Measurements from ENCODE around the gene AGAP4.
"Not testable (repeated sequence)": the region's sequence is repeated elsewhere in the genome, so short reads cannot be mapped to it uniquely, and the experiment has no call there.

AGAP4 gene

DNA sequence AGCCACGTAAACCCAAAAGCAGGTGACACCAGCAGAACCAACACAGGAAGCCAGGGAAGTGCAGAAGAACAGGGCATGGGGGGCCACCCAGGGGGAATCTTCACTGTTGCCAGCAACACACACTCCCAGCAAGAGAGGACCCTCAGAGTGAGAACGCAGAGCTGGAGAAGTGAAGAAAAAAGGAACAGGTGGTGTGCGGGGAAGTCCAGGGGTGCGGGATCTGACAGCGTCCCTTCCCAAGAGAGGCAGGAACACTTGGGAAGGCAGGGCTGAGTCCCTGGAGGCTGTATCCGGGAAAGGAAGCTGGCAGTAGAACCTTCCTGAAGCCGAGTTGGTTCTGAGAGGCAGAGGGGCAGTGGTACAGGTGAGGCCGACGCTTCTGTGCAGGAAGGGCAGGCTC is 27.7 kb downstream of the AGAP4 start:
- TF ChIP-seq, protein P1, sequence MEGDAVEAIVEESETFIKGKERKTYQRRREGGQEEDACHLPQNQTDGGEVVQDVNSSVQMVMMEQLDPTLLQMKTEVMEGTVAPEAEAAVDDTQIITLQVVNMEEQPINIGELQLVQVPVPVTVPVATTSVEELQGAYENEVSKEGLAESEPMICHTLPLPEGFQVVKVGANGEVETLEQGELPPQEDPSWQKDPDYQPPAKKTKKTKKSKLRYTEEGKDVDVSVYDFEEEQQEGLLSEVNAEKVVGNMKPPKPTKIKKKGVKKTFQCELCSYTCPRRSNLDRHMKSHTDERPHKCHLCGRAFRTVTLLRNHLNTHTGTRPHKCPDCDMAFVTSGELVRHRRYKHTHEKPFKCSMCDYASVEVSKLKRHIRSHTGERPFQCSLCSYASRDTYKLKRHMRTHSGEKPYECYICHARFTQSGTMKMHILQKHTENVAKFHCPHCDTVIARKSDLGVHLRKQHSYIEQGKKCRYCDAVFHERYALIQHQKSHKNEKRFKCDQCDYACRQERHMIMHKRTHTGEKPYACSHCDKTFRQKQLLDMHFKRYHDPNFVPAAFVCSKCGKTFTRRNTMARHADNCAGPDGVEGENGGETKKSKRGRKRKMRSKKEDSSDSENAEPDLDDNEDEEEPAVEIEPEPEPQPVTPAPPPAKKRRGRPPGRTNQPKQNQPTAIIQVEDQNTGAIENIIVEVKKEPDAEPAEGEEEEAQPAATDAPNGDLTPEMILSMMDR (IDR thresholded peaks at IDR 0.05; ENCODE audit: low read depth, low read length) = no peak
- no peaks in the 10 kb centered on the region for H3K27me3 ChIP-seq (ENCODE audit: insufficient read depth, low read depth, severe bottlenecking)
- DNase-seq = no peak
- no peaks in the 10 kb centered on the region for H3K9me3 ChIP-seq (ENCODE audit: severe bottlenecking)
- H3K4me3 ChIP-seq (ENCODE audit: low read depth, low read length) = no peak overlapping the region
- H3K36me3 ChIP-seq = no peaks in the 10 kb centered on the region
- H3K27ac ChIP-seq = no peak overlapping the region

GRCh38 chr10:45817912-45818311 is 29.4 kb downstream of the AGAP4 start:
- H3K27me3 ChIP-seq (ENCODE audit: insufficient read depth, low read depth, severe bottlenecking) = no peaks in the 10 kb centered on the region
- DNase-seq = no peak
- no peaks in the 10 kb centered on the region for H3K36me3 ChIP-seq
- no peaks in the 10 kb centered on the region for H3K9me3 ChIP-seq (ENCODE audit: severe bottlenecking)
- TF ChIP-seq, protein P1 (IDR thresholded peaks at IDR 0.05; ENCODE audit: low read depth, low read length) = no peak
- no peak overlapping the region for H3K27ac ChIP-seq
- H3K4me3 ChIP-seq (ENCODE audit: low read depth, low read length) = no peak overlapping the region

DNA sequence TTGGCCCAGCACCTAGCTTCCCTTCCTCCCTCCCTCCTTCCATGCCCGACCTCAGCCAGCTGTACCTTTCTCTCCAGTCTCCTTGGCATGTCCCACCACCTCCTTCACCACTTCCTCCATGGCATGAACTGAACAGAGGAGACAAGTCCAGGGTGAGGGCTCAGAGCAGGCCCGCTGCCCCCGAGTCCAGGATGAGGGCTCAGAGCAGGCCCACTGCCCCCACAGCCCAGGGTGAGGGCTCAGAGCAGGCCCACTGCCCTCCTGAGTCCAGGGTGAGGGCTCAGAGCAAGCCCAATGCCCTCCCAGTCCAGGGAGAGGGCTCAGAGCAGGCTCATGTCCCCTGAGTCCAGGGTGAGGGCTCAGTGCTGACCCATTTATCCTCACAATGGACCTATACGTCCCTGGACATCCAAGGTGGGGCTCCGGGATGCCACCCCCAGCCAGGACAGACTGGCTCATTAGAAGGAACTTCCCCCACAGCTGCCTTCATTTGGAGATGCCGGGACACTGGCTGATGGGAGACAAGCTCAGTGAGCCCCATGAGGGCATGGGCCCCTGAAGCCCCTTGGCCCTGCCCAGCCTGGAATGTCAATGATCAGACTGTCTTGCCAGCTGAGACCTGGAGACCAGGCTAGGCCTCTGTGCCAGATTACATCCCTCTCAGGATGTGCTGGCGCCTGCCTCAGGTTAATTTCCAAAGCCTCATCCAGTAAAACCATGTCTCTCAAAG is 30.0 kb downstream of the AGAP4 start:
- Histone ChIP-seq H3K27ac (no peak overlapping the region), H3K4me3 (ENCODE audit: low read depth, low read length) (no peak overlapping the region), H3K27me3 (ENCODE audit: insufficient read depth, low read depth, severe bottlenecking) (no peaks in the 10 kb centered on the region), H3K36me3 (no peaks in the 10 kb centered on the region), H3K9me3 (ENCODE audit: severe bottlenecking) (no peaks in the 10 kb centered on the region)
- no peak for DNase-seq
- TF ChIP-seq, protein P1 (IDR thresholded peaks at IDR 0.05; ENCODE audit: low read depth, low read length) = no peak

DNA sequence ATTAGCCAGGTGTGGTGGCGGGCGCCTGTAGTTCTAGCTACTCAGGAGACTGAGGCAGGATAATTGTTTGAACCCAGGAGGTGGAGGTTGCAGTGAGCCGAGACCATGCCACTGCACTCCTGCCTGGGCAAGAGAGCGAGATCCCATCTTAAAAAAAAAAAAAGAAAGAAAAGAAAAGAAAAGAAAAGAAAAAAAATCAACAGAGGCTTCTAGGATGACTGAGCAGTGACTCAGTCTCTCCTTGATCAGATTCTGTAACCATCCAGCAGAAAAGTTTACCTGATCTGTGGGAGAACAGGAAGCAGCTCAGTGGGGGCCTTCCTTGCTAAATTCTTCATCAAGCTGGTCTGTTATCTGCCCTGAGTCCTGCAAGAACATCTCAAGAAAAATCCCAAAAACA is 33.2 kb downstream of the AGAP4 start:
- DNase-seq; H3K9me3 ChIP-seq (ENCODE audit: severe bottlenecking); H3K27me3 ChIP-seq (ENCODE audit: insufficient read depth, low read depth, severe bottlenecking); H3K27ac ChIP-seq; H3K36me3 ChIP-seq; H3K4me3 ChIP-seq (ENCODE audit: low read depth, low read length): not testable (repeated sequence)

- H3K9me3 ChIP-seq (ENCODE audit: severe bottlenecking); H3K4me3 ChIP-seq (ENCODE audit: low read depth, low read length); H3K27me3 ChIP-seq (ENCODE audit: insufficient read depth, low read depth, severe bottlenecking); DNase-seq; H3K27ac ChIP-seq; H3K36me3 ChIP-seq: not testable (repeated sequence)
These were observed 34.3 kb downstream of the AGAP4 start for GRCh38 chr10:45812959-45813358.

GRCh38 chr10:45811075-45811474 is 36.2 kb downstream of the AGAP4 start:
- Histone ChIP-seq H3K27me3 (ENCODE audit: insufficient read depth, low read depth, severe bottlenecking) (no peaks in the 10 kb centered on the region), H3K4me3 (ENCODE audit: low read depth, low read length) (no peak overlapping the region), H3K36me3 (no peaks in the 10 kb centered on the region), H3K27ac (no peak overlapping the region), H3K9me3 (ENCODE audit: severe bottlenecking) (no peaks in the 10 kb centered on the region)
- no peak for DNase-seq
- TF ChIP-seq, protein P1 (IDR thresholded peaks at IDR 0.05; ENCODE audit: low read depth, low read length) = no peak

GRCh38 chr10:45809837-45810236 is 37.5 kb downstream of the AGAP4 start:
- peak; percentile 49 for DNase-seq
- no peak overlapping the region for H3K27ac ChIP-seq
- no peaks in the 10 kb centered on the region for H3K27me3 ChIP-seq (ENCODE audit: insufficient read depth, low read depth, severe bottlenecking)
- TF ChIP-seq, protein P1 (IDR thresholded peaks at IDR 0.05; ENCODE audit: low read depth, low read length) = peak; percentile 29; the same call in 1 of the 2 replicates
- H3K36me3 ChIP-seq = no peaks in the 10 kb centered on the region
- no peaks in the 10 kb centered on the region for H3K9me3 ChIP-seq (ENCODE audit: severe bottlenecking)
- no peak overlapping the region for H3K4me3 ChIP-seq (ENCODE audit: low read depth, low read length)

GRCh38 chr10:45804996-45805395 is 42.3 kb downstream of the AGAP4 start:
- not testable (repeated sequence) for H3K9me3 ChIP-seq (ENCODE audit: severe bottlenecking); H3K27me3 ChIP-seq (ENCODE audit: insufficient read depth, low read depth, severe bottlenecking); H3K27ac ChIP-seq; DNase-seq; H3K36me3 ChIP-seq; H3K4me3 ChIP-seq (ENCODE audit: low read depth, low read length)

GRCh38 chr10:45803060-45804010 is 44.0 kb downstream of the AGAP4 start:
- H3K27me3 ChIP-seq (ENCODE audit: insufficient read depth, low read depth, severe bottlenecking); H3K9me3 ChIP-seq (ENCODE audit: severe bottlenecking); DNase-seq; H3K27ac ChIP-seq; H3K36me3 ChIP-seq; H3K4me3 ChIP-seq (ENCODE audit: low read depth, low read length): not testable (repeated sequence)

Data from WERI-Rb-1 (cell line).